Cardiac fibroblast (primary cell): ENCODE data around the gene PFN3.
"Not testable (repeated sequence)": the region's sequence is repeated elsewhere in the genome, so short reads cannot be mapped to it uniquely, and the experiment has no call there.

Source experiments
- DNase-seq, 2 donors: peaks; one replicate each; pipeline versions ENCODE4 v3.0.0 to v3.0.0-alpha.2; 2010; ENCODE audit warnings: low read depth in 2 of 2
- H3K4me3 ChIP-seq, 2 donors: replicated peaks in 1 of 2; 1 replicate in 1 of 2; 2 replicates in 1 of 2; pipeline ENCODE4 v1.5.1; 2011; ENCODE audit warnings: low read depth in 2 of 2, low read length in 2 of 2, mild to moderate bottlenecking in 2 of 2, moderate library complexity in 1 of 2
- TF ChIP-seq, protein P1 (sequence below): IDR thresholded peaks from one replicate; pipeline ENCODE4 v1.5.1; 2011; ENCODE audit warnings: low read depth, mild to moderate bottlenecking, low read length, inconsistent platforms

Gene PFN3

DNA sequence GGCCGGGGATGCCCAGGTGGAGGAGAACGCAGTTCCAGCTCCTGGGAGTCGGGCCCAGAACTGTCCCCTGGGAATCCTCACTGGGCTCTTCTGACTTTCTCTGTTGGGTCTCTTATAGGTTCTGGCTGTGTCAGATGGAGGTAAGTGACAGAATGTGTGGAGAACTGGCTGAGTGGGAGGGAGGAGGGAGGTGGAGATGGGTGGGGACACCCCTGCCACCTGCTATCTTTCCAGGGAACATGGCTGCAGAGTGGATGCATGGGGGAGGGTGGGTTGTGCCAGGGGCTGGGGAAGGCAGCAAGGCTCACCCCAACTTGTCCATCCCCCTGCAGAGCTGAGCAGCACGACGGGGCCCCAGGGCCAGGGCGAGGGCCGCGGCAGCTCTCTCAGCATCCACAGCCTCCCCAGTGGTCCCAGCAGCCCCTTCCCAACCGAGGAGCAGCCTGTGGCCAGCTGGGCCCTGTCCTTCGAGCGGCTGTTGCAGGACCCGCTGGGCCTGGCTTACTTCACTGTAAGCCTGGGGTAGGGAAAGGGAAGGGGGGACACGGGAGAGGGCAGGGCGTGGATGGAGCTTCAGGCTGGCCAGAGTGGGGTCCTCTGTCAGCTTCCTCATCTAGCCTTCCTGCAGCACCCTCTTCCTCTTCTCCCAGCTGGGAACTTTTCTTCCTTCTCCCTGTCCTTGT lies 34.5 kb downstream of the PFN3 start:
- TF ChIP-seq, protein P1, sequence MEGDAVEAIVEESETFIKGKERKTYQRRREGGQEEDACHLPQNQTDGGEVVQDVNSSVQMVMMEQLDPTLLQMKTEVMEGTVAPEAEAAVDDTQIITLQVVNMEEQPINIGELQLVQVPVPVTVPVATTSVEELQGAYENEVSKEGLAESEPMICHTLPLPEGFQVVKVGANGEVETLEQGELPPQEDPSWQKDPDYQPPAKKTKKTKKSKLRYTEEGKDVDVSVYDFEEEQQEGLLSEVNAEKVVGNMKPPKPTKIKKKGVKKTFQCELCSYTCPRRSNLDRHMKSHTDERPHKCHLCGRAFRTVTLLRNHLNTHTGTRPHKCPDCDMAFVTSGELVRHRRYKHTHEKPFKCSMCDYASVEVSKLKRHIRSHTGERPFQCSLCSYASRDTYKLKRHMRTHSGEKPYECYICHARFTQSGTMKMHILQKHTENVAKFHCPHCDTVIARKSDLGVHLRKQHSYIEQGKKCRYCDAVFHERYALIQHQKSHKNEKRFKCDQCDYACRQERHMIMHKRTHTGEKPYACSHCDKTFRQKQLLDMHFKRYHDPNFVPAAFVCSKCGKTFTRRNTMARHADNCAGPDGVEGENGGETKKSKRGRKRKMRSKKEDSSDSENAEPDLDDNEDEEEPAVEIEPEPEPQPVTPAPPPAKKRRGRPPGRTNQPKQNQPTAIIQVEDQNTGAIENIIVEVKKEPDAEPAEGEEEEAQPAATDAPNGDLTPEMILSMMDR, result no peak
- no peak overlapping the region for H3K4me3 ChIP-seq
- no peak for DNase-seq

DNA sequence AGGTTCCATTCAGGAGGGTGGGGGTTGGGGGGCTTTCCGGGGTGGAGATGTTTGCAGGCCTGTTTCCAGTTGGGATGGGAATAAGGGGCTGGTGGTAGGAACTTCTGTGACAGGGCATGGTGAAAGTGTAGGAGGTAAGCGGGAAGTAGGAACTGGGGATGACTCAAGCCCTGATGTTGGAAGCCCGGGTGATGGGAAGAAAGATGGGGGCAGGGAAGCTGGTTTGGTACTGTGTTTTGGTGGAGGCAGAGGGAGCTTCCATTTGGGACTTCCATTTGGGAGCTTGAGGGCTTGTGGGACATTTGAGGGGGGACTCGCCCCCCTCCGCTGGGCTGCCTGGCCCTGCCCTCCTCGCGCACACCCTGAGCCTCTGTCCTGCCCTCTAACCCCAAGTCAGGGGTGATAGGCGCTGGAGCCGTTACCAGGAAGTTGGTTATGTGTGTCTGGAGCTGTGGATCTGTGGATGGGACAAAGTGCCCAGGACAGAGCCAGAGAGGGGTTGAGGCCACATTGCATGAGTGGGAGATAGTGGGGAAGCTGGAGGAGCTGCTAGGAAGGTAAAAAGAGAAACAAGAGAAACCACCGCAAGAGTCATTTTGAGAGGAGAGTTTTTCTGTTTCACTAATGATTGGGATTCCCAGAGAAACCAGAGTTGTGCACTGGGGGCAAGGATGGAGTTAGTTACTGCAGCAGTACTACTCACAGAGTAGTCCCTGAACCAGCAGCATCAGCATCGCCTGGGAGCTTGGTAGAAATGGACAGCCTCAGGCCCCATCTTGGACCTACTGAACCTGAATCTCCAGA lies 36.1 kb downstream of the PFN3 start:
- TF ChIP-seq, protein P1, result no peak
- DNase-seq, result peak in 1 of 2 donors; percentile 27

DNA sequence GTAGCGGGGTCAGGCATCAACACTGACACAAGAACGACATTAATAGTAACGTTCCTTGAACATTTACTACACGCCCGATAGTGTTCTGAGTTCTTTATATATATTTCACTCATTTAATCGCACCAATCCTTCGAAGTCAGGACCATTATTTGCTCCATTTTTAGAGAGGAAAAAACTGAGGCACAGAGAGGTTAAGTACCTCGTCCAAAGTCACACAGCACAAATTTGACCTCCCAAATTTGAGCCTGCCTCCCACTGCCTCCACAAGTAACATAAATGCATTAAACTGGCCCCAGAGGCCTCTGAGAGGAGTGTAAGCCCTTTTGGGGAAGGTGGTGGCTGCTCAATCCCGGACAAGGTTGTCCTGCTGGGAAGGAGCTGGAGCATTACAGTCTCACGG lies 36.9 kb downstream of the PFN3 start:
- TF ChIP-seq, protein P1, result no peak
- DNase-seq, result no peak
- H3K4me3 ChIP-seq, result peak overlapping the region; percentile 5 to 45

More for the DNA sequence above, 36.1 kb downstream of the PFN3 start:
- no peak overlapping the region for H3K4me3 ChIP-seq

DNA sequence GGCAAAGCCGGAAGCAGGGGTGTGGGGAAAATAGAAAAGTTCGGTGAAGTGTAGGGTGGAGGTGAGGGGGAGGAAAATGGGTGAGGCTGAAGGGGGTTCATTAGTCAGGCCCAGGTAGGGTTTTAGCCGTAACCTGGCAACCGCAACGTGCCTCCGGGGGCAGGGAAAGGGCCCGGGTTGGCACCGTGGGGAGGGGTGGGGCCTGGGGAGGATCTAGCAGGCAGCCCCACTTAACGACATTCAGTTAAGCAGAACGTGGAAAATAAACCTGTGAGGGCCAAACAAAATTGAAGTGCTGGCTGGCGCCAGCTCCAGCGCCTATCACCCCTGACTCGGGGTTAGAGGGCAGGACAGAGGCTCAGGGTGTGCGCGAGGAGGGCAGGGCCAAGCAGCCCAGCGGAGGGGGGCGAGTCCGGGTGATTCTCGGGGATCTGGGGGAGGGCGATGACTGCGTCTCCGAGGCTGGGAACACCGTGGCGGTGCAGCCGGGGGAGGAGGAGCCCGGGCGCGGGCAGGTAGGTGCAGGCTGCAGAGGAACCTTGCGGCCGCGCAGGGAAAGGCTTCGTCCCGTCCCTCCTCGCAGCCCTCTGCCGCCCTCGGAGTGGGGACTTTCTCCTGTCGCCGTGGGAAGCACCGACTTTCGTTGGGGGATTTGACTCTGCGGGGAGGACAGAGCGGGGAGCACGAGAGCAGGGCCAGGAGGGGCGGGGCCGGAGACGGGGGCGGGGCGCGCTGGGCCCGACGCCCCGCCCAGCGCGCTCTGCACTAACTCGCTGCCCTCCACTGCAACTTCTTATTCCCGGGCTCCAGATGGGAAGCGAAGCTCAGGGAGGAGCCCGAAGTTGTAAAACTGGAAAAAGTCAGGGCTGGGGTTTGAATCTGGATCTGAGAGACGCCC lies 37.6 kb downstream of the PFN3 start:
- TF ChIP-seq, protein P1, result no peak
- H3K4me3 ChIP-seq, result peak overlapping the region; percentile 45 to 47

DNA sequence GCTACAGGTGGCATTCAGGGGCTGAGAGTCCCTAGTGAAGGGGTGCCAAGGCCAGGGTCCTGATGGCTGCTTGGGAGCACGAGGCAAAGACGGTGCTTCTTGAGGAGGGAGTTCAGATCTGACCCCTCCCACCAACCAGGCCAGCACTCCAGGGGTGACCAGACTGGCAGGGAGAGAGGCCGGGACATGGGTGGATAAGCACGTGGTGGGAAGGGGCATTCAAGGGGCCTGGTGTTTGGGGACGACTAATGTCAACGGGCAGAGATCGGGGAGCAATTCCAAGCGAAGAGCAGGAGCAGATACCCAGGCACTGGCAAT lies 38.2 kb downstream of the PFN3 start:
- H3K4me3 ChIP-seq, result no peak overlapping the region
- TF ChIP-seq, protein P1, result no peak
- DNase-seq, result no peak

More for the DNA sequence above, 37.6 kb downstream of the PFN3 start:
- DNase-seq, result peak; percentile 18 to 42

DNA sequence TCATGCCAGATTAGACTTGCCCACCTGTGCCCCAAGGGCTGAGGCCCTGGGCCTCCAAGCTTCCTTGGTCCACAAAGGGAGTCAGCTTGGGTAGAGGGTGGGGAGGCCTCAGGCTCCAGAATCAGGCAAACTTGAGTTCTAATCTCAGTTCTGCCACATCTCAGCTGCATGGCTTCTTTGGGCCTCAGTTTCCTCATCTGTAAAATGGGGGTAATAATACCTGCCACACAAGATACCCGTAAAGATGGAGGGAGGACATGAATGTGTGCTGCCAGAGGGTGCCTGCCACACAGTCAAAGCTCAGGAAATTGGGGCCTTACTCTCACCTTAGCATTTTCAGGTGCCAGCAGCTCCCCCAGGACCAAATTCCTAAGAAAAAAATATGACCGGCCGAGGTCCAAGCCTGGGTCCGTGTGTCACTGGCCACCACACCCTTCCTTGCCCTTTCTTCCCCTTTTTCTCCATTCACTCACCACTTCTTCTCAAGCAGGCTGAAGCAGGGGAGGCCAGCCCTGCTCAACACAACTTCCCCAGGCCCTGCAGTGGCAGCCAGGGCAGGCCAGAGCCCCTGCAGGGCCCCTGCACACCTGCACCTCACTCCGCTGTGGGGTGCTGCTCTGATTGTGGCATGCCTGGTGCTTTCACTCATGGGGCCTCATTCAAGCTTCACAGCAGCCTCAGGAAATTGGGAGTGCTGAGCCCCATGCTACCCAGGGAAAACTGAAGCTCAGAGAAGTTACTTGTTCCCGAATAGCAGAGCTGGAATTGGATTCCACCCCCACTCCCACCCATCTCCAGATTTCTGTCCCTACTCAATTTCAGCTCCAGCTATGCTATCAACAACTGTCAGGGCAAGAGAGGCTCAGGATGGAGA lies 38.8 kb downstream of the PFN3 start:
- H3K4me3 ChIP-seq, result no peak overlapping the region
- TF ChIP-seq, protein P1, result no peak
- DNase-seq, result no peak

DNA sequence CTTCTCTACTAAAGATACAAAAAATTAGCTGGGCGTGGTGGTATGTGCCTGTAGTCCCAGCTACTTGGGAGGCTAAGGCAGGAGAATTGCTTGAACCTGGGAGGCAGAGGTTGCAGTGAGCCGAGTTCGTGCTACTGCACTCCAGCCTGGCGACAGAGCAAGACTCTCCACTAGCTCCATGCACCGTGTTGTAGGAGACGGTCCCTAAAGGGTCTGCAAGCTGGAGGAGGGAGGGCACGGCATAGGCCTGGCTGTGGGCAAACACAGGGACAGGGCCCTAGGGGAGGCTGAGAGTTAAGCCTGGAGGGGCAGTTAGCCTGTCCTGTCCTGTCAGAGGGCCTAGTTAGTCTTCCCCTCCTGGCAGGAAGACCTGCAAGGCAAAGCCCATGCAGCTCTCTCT lies 39.7 kb downstream of the PFN3 start:
- not testable (repeated sequence) for H3K4me3 ChIP-seq, DNase-seq
